B cell (primary cell): ENCODE data around the gene STRBP.

Source experiments
- CTCF ChIP-seq: fragments of 200-600 bp; IDR thresholded peaks from one replicate; pipeline ENCODE4 v1.8.0; 2022; ENCODE audit warnings: antibody characterized with exemption, mild to moderate bottlenecking
- EZH2 ChIP-seq: IDR thresholded peaks from 2 replicates; pipeline ENCODE4 v1.6.1; 2012; ENCODE audit warnings: borderline replicate concordance, low read depth, mild to moderate bottlenecking, moderate library complexity, low read length; ENCODE audit not compliant: insufficient read depth, poor library complexity, severe bottlenecking

GRCh38 chr9:123211081-123211480, 57.3 kb downstream of the STRBP start:
- TF ChIP-seq CTCF (no peak), EZH2 (no peak)
